Measurements from ENCODE around the gene NKX6-2. TPM values are rescaled to one million over a fixed set of nuclear protein-coding genes. Genes with fewer than 3 reads are reported as not detected.
"Not testable (repeated sequence)": the region's sequence is repeated elsewhere in the genome, so short reads cannot be mapped to it uniquely, and the experiment has no call there.

NKX6-2 gene
- total and polyA plus RNA-seq, 11 donors, result 0.03 to 0.27 TPM; not detected in 9

GRCh38 chr10:132774181-132774901 lies 11.6 kb downstream of the NKX6-2 start:
- H3K9me3 ChIP-seq, result no peaks in the 10 kb centered on the region
- ATAC-seq (no peak), DNase-seq (no peak)
- H3K27me3 ChIP-seq, result no peaks in the 10 kb centered on the region
- no peak overlapping the region for H3K27ac ChIP-seq
- H3K4me1 ChIP-seq, result no peaks in the 10 kb centered on the region
- 85 to 91% (median 88%) methylated on average over 25 to 29 of the region's 29 CpGs for WGBS, 4 donors
- H3K4me3 ChIP-seq, result no peak overlapping the region
- intact Hi-C loops (cut with DNase I), result no loop called here
- TF ChIP-seq POLR2A (IDR thresholded peaks at IDR 0.05) (no peak), CTCF (IDR thresholded peaks at IDR 0.05) (no peak)
- peaks cover 0 to 41% (median 30%) of the 10 kb centered on the region in 9 donors for H3K36me3 ChIP-seq

GRCh38 chr10:132772816-132773215 lies 13.1 kb downstream of the NKX6-2 start:
- H3K36me3 ChIP-seq, result peaks cover 0 to 42% (median 17%) of the 10 kb centered on the region in 9 donors
- H3K4me1 ChIP-seq; intact Hi-C loops (cut with DNase I); ATAC-seq; H3K27ac ChIP-seq; H3K9me3 ChIP-seq; H3K4me3 ChIP-seq; H3K27me3 ChIP-seq; DNase-seq: not testable (repeated sequence)
- WGBS, 4 donors, result 94 to 100% (median 98%) methylated on average over 6 to 21 of the region's 25 CpGs

GRCh38 chr10:132770061-132771021 lies 15.6 kb downstream of the NKX6-2 start:
- 95 to 97% (median 97%) methylated on average over 35 to 45 of the region's 45 CpGs for WGBS, 4 donors
- H3K27me3 ChIP-seq, result no peaks in the 10 kb centered on the region
- no peaks in the 10 kb centered on the region for H3K4me1 ChIP-seq
- no peak overlapping the region for H3K4me3 ChIP-seq
- no peak for DNase-seq
- intact Hi-C loops (cut with DNase I), result no loop called here
- TF ChIP-seq CTCF (IDR thresholded peaks at IDR 0.05) (no peak), POLR2A (IDR thresholded peaks at IDR 0.05) (no peak)
- no peak overlapping the region for H3K27ac ChIP-seq
- ATAC-seq, result no peak
- no peaks in the 10 kb centered on the region for H3K9me3 ChIP-seq
- peaks cover 0 to 34% (median 21%) of the 10 kb centered on the region in 9 donors for H3K36me3 ChIP-seq

- Histone ChIP-seq H3K4me1 (no peaks in the 10 kb centered on the region), H3K9me3 (no peaks in the 10 kb centered on the region), H3K36me3 (peaks cover 0 to 25% (median 21%) of the 10 kb centered on the region in 9 donors), H3K27ac (no peak overlapping the region), H3K27me3 (no peaks in the 10 kb centered on the region), H3K4me3 (no peak overlapping the region)
- WGBS, 4 donors, result 98 to 100% (median 98%) methylated on average over 37 to 41 of the region's 41 CpGs
- intact Hi-C loops (cut with DNase I), result no loop called here
- ATAC-seq (no peak), DNase-seq (no peak)
- TF ChIP-seq CTCF (IDR thresholded peaks at IDR 0.05) (no peak), POLR2A (IDR thresholded peaks at IDR 0.05) (no peak)
Observed at GRCh38 chr10:132768346-132769248, 17.4 kb downstream of the NKX6-2 start.
